K562 (cell line): Measurements from ENCODE around the gene HMGXB3. TPM values are rescaled to one million over a fixed set of nuclear protein-coding genes. Genes with fewer than 3 reads are reported as not detected.

ENCODE experiments used
- BACH1 ChIP-seq: fragments of 200-800 bp; sonication (Bioruptor generic); IDR thresholded peaks from 2 replicates; pipeline ENCODE4 v1.6.1; 2016; ENCODE audit warnings: missing genetic modification characterization, missing compliant biosample characterization
- FUS ChIP-seq: fragments of 200-400 bp; formaldehyde crosslinking; optimal IDR thresholded peaks from 2 replicates; pipeline ENCODE3; 2017; ENCODE audit warnings: low read depth, low read length
- GTF2F1 ChIP-seq: IDR thresholded peaks from 2 replicates; pipeline ENCODE4 v1.6.1; 2011; ENCODE audit warnings: low read depth, low read length, improper control_type of control experiment
- ILK ChIP-seq: fragments of 450-650 bp; IDR thresholded peaks from 2 replicates; pipeline ENCODE4 v1.6.1; 2016; ENCODE audit warnings: missing genetic modification characterization, low read depth, mild to moderate bottlenecking, missing compliant biosample characterization, moderate library complexity, borderline replicate concordance
- KDM4B ChIP-seq, 2 experiments: fragments of 450-650 bp in 1 of 2; sonication (generic) in 1 of 2; IDR thresholded peaks; 2 replicates each; pipeline ENCODE4 v1.6.1; 2016 to 2017; ENCODE audit warnings: borderline replicate concordance in 2 of 2, antibody characterized with exemption in 1 of 2, low read depth in 1 of 2, mild to moderate bottlenecking in 1 of 2
- MEF2A ChIP-seq: IDR thresholded peaks from 2 replicates; pipeline ENCODE4 v1.6.1; 2011; ENCODE audit warnings: low read depth, mild to moderate bottlenecking, low read length, moderate library complexity; ENCODE audit not compliant: control insufficient read depth
- MYBL2 ChIP-seq, 2 experiments: fragments of 450-650 bp in 1 of 2; sonication (generic) in 1 of 2; formaldehyde crosslinking in 1 of 2; IDR thresholded peaks; 2 replicates each; pipeline versions ENCODE4 v1.6.1 to v1.8.1; 2017 to 2022; ENCODE audit warnings: borderline replicate concordance in 1 of 2, inconsistent platforms in 1 of 2, low read depth in 1 of 2, mild to moderate bottlenecking in 1 of 2, missing genetic modification reagents in 1 of 2, moderate library complexity in 1 of 2
- NFATC3 ChIP-seq: fragments of 450-650 bp; IDR thresholded peaks from 2 replicates; pipeline ENCODE4 v1.6.1; 2017; ENCODE audit warnings: mild to moderate bottlenecking
- OTX1 ChIP-seq: fragments of 450-650 bp; formaldehyde crosslinking; IDR thresholded peaks from 2 replicates; pipeline ENCODE4 v1.4.0; 2022; ENCODE audit warnings: mild to moderate bottlenecking
- RBBP5 ChIP-seq: fragments of 200-600 bp; sonication (generic); IDR thresholded peaks from 2 replicates; pipeline ENCODE4 v1.6.1; 2012; ENCODE audit warnings: borderline replicate concordance, mild to moderate bottlenecking, low read length, control low read depth, inconsistent platforms; ENCODE audit not compliant: insufficient read depth, poor library complexity, severe bottlenecking
- SNIP1 ChIP-seq: fragments of 450-650 bp; IDR thresholded peaks from 2 replicates; pipeline ENCODE4 v1.7.1; 2017; ENCODE audit warnings: low read depth, mild to moderate bottlenecking
- SUPT5H ChIP-seq: fragments of 450-650 bp; IDR thresholded peaks from 2 replicates; pipeline ENCODE4 v1.6.1; 2016
- TAF7 ChIP-seq: fragments of 450-650 bp; IDR thresholded peaks from 2 replicates; pipeline ENCODE4 v1.6.1; 2016; ENCODE audit warnings: missing genetic modification characterization, missing compliant biosample characterization
- polyA plus RNA-seq, 8 experiments: library from polyadenylated mRNA; depleted of rRNA in 4 of 8; stranded (reverse) in 5 of 8; unstranded in 3 of 8; fragments of >200 nt; fragmentation: Nextera tagmentation in 2 of 8; fragmentation: Illumina TruSeq in 1 of 8; extraction: Ambion mirVana in 2 of 8; extraction: Trizol in 1 of 8; gene quantifications; 2 replicates each; pipeline versions ENCODE4 v1.2.1 to v1.2.3, GENCODE V29; 2011 to 2014; ENCODE audit warnings: inconsistent platforms in 1 of 8, missing spikeins in 1 of 8
- total RNA-seq, 7 experiments: library from RNA; depleted of rRNA in 6 of 7; stranded (reverse); fragments of >200 nt in 6 of 7; fragmentation: Illumina TruSeq in 2 of 7; extraction: Trizol in 2 of 7; gene quantifications; 2 replicates each; pipeline versions ENCODE4 v1.2.1 to v1.2.3, GENCODE V29; 2011 to 2021; ENCODE audit warnings: low replicate concordance in 1 of 7
- TF ChIP-seq, protein P1 (sequence below): fragments of 250-450 bp; sonication (Bioruptor Pico); IDR thresholded peaks from 2 replicates; pipeline ENCODE4 v1.8.0; 2021; ENCODE audit warnings: borderline replicate concordance, mild to moderate bottlenecking, moderate library complexity; ENCODE audit not compliant: poor library complexity, severe bottlenecking
- TF ChIP-seq, protein P2 (sequence below): sonication (generic); formaldehyde crosslinking; IDR thresholded peaks from 2 replicates; pipeline ENCODE4 v1.8.1; 2023; ENCODE audit warnings: mild to moderate bottlenecking, missing genetic modification reagents
- TF ChIP-seq, protein P3 (sequence below): fragments of 450-650 bp; IDR thresholded peaks from 2 replicates; pipeline ENCODE4 v1.6.1; 2016
- TF ChIP-seq, protein P4 (sequence below): fragments of 150-350 bp; conservative IDR thresholded peaks from 2 replicates; pipeline ENCODE4 v1.6.1; 2014; ENCODE audit warnings: low read length
- TF ChIP-seq, protein P5 (sequence below): fragments of 250-450 bp; sonication (Bioruptor Pico); IDR thresholded peaks from 2 replicates; pipeline ENCODE4 v1.8.0; 2021; ENCODE audit warnings: moderate library complexity, mild to moderate bottlenecking, inconsistent platforms

The HMGXB3 gene
- total and polyA plus RNA-seq, 9 of the 15 experiments (the other 6 are each of a cell fraction or from before 2014, with no cell fraction given), result 1.8 to 44.1 (median 32.2) TPM

DNA sequence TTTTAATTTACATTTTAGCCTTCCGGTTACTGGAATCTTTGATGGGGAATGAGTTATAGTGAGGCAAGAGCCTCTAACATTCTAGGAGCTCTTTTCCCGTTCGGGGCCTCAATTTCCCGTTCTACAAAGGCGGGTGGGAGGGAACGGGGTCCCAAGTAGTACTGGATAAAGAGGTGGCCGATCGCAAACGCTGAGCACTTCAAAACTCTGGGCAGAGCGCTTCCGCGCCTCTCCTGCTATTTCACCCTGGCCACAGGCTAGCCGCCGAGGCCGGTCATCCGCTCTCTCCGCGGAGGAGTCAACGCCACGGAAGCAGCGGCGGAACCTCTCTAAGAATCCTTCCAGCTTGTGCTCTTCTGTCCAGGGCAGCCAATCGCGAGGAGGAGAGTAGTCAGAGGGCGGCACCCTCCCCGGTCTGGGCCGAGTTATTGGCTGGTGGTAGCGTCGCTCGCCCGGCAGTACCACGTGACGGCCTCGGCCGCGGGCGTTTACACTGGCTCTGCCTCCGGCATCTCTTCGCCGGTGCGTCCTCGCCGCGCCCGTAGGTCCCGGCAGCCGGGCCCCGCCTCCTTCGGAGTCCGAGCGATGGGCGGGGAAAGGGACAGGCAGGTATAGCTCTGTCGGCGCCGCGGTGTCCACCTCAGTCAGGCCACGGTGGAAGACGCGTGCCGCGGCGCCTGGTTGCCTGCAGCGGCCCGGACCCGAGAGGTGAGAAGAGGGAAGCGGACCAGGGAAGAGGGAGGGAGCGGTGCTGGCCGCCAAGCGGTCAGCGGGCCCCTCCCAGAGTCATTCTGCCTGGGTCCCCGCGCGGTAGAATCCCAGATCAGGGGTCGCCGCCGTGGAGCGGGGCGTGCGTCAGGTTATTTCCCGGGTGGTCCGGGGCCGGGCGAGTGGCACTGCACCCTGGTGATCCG is 40.0 kb upstream of the HMGXB3 start, which contains the start of gene SLC26A2 (continued):
- TF ChIP-seq MEF2A, result no peak
- TF ChIP-seq, protein P1, sequence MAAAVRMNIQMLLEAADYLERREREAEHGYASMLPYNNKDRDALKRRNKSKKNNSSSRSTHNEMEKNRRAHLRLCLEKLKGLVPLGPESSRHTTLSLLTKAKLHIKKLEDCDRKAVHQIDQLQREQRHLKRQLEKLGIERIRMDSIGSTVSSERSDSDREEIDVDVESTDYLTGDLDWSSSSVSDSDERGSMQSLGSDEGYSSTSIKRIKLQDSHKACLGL (CRISPR knock-in tag), result no peak
- TF ChIP-seq NFATC3, result no peak
- TF ChIP-seq, protein P2, sequence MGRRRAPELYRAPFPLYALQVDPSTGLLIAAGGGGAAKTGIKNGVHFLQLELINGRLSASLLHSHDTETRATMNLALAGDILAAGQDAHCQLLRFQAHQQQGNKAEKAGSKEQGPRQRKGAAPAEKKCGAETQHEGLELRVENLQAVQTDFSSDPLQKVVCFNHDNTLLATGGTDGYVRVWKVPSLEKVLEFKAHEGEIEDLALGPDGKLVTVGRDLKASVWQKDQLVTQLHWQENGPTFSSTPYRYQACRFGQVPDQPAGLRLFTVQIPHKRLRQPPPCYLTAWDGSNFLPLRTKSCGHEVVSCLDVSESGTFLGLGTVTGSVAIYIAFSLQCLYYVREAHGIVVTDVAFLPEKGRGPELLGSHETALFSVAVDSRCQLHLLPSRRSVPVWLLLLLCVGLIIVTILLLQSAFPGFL (CRISPR knock-in tag), result no peak
- TF ChIP-seq, protein P3, sequence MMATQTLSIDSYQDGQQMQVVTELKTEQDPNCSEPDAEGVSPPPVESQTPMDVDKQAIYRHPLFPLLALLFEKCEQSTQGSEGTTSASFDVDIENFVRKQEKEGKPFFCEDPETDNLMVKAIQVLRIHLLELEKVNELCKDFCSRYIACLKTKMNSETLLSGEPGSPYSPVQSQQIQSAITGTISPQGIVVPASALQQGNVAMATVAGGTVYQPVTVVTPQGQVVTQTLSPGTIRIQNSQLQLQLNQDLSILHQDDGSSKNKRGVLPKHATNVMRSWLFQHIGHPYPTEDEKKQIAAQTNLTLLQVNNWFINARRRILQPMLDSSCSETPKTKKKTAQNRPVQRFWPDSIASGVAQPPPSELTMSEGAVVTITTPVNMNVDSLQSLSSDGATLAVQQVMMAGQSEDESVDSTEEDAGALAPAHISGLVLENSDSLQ, result peak; percentile 100
- TF ChIP-seq SUPT5H, result peak; percentile 89
- TF ChIP-seq, protein P4, sequence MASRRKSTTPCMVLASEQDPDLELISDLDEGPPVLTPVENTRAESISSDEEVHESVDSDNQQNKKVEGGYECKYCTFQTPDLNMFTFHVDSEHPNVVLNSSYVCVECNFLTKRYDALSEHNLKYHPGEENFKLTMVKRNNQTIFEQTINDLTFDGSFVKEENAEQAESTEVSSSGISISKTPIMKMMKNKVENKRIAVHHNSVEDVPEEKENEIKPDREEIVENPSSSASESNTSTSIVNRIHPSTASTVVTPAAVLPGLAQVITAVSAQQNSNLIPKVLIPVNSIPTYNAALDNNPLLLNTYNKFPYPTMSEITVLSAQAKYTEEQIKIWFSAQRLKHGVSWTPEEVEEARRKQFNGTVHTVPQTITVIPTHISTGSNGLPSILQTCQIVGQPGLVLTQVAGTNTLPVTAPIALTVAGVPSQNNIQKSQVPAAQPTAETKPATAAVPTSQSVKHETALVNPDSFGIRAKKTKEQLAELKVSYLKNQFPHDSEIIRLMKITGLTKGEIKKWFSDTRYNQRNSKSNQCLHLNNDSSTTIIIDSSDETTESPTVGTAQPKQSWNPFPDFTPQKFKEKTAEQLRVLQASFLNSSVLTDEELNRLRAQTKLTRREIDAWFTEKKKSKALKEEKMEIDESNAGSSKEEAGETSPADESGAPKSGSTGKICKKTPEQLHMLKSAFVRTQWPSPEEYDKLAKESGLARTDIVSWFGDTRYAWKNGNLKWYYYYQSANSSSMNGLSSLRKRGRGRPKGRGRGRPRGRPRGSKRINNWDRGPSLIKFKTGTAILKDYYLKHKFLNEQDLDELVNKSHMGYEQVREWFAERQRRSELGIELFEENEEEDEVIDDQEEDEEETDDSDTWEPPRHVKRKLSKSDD, result no peak
- TF ChIP-seq ILK (tag), result no peak
- TF ChIP-seq SNIP1, result no peak
- no peak for TF ChIP-seq OTX1 (CRISPR knock-in tag)
- no peak for TF ChIP-seq MYBL2 (IDR thresholded peaks at IDR 0.05; ENCODE audit: low read depth)
- TF ChIP-seq MYBL2 (CRISPR knock-in tag; IDR thresholded peaks at IDR 0.05; ENCODE audit: borderline replicate concordance), result no peak
- peak; percentile 19 for TF ChIP-seq FUS
- TF ChIP-seq, protein P5, sequence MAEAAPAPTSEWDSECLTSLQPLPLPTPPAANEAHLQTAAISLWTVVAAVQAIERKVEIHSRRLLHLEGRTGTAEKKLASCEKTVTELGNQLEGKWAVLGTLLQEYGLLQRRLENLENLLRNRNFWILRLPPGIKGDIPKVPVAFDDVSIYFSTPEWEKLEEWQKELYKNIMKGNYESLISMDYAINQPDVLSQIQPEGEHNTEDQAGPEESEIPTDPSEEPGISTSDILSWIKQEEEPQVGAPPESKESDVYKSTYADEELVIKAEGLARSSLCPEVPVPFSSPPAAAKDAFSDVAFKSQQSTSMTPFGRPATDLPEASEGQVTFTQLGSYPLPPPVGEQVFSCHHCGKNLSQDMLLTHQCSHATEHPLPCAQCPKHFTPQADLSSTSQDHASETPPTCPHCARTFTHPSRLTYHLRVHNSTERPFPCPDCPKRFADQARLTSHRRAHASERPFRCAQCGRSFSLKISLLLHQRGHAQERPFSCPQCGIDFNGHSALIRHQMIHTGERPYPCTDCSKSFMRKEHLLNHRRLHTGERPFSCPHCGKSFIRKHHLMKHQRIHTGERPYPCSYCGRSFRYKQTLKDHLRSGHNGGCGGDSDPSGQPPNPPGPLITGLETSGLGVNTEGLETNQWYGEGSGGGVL (CRISPR knock-in tag), result no peak
- TF ChIP-seq KDM4B (IDR thresholded peaks at IDR 0.05; ENCODE audit: borderline replicate concordance in 2 of 2, low read depth in 1 of 2), result no peak; a peak in 1 of 4 replicates
- TF ChIP-seq RBBP5, result peak; percentile 81
- TF ChIP-seq TAF7 (tag), result no peak
- no peak for TF ChIP-seq BACH1 (tag)
- no peak; the same call in 1 of the 2 replicates for TF ChIP-seq GTF2F1
